Measurements from ENCODE around the gene TPSAB1.
A peak's percentile ranks its signal among the peaks of the same experiment; 100 is the strongest.
"Not testable (repeated sequence)": the region's sequence is repeated elsewhere in the genome, so short reads cannot be mapped to it uniquely, and the experiment has no call there.

Gene TPSAB1

GRCh38 chr16:1225051-1225451 lies 15.5 kb upstream of the TPSAB1 start, which contains the start of gene TPSG1:
TSS of gene TPSG1 (minus strand) at chr16:1225268. CDS start at chr16:1225252, 16 bp downstream.
- no peak for DNase-seq

GRCh38 chr16:1225728-1226311 lies 14.7 kb upstream of the TPSAB1 start:
- not testable (repeated sequence) for DNase-seq

GRCh38 chr16:1226692-1227091 lies 13.8 kb upstream of the TPSAB1 start:
- DNase-seq = not testable (repeated sequence)

GRCh38 chr16:1228227-1228626 lies 12.3 kb upstream of the TPSAB1 start:
- not testable (repeated sequence) for DNase-seq

GRCh38 chr16:1229476-1229875 lies 11.0 kb upstream of the TPSAB1 start:
- not testable (repeated sequence) for DNase-seq

GRCh38 chr16:1230084-1230470 lies 10.4 kb upstream of the TPSAB1 start, which contains the start of gene TPSB2:
TSS of gene TPSB2 (minus strand) at chr16:1230184. CDS start at chr16:1229951, 233 bp downstream.
- DNase-seq = not testable (repeated sequence)

- not testable (repeated sequence) for DNase-seq
Measured at GRCh38 chr16:1230471-1231212, 9.9 kb upstream of the TPSAB1 start.

- not testable (repeated sequence) for DNase-seq
Measured at GRCh38 chr16:1231301-1231700, 9.2 kb upstream of the TPSAB1 start.

GRCh38 chr16:1232049-1232748 lies 8.3 kb upstream of the TPSAB1 start:
- not testable (repeated sequence) for DNase-seq

GRCh38 chr16:1236659-1237058 lies 3.8 kb upstream of the TPSAB1 start:
- DNase-seq = not testable (repeated sequence)

- DNase-seq = no peak
Measured at GRCh38 chr16:1237990-1238389, 2.5 kb upstream of the TPSAB1 start.

GRCh38 chr16:1238909-1239308 lies 1.6 kb upstream of the TPSAB1 start:
- not testable (repeated sequence) for DNase-seq

- DNase-seq = not testable (repeated sequence)
Measured at GRCh38 chr16:1239575-1239974, 930 bp upstream of the TPSAB1 start.

GRCh38 chr16:1241081-1241480 lies 576 bp downstream of the TPSAB1 start:
- not testable (repeated sequence) for DNase-seq

GRCh38 chr16:1243363-1243762 lies 2.9 kb downstream of the TPSAB1 start:
- not testable (repeated sequence) for DNase-seq

- not testable (repeated sequence) for DNase-seq
Measured at GRCh38 chr16:1243907-1244850, 3.7 kb downstream of the TPSAB1 start.

- DNase-seq = peak; percentile 70
Measured at GRCh38 chr16:1244881-1245280, 4.4 kb downstream of the TPSAB1 start.

GRCh38 chr16:1245452-1246020 lies 5.0 kb downstream of the TPSAB1 start:
- no peak for DNase-seq

GRCh38 chr16:1247903-1248537 lies 7.5 kb downstream of the TPSAB1 start:
- not testable (repeated sequence) for DNase-seq

GRCh38 chr16:1249031-1249755 lies 8.7 kb downstream of the TPSAB1 start:
- DNase-seq = not testable (repeated sequence)

Data from OCI-M1 (cell line).